DND-41 (cell line): ENCODE results near the gene ENDOG.

Experiments
- CTCF ChIP-seq: IDR thresholded peaks from 2 replicates; pipeline ENCODE4 v1.5.1; 2012; ENCODE audit warnings: borderline replicate concordance, low read length, moderate library complexity, mild to moderate bottlenecking; ENCODE audit not compliant: poor library complexity, severe bottlenecking; ENCODE audit errors: extremely low read depth
- EZH2 ChIP-seq: IDR thresholded peaks from 3 replicates; pipeline ENCODE4 v1.6.1; 2012; ENCODE audit warnings: borderline replicate concordance, low read depth, mild to moderate bottlenecking, moderate library complexity, low read length, inconsistent platforms; ENCODE audit not compliant: severe bottlenecking

DNA sequence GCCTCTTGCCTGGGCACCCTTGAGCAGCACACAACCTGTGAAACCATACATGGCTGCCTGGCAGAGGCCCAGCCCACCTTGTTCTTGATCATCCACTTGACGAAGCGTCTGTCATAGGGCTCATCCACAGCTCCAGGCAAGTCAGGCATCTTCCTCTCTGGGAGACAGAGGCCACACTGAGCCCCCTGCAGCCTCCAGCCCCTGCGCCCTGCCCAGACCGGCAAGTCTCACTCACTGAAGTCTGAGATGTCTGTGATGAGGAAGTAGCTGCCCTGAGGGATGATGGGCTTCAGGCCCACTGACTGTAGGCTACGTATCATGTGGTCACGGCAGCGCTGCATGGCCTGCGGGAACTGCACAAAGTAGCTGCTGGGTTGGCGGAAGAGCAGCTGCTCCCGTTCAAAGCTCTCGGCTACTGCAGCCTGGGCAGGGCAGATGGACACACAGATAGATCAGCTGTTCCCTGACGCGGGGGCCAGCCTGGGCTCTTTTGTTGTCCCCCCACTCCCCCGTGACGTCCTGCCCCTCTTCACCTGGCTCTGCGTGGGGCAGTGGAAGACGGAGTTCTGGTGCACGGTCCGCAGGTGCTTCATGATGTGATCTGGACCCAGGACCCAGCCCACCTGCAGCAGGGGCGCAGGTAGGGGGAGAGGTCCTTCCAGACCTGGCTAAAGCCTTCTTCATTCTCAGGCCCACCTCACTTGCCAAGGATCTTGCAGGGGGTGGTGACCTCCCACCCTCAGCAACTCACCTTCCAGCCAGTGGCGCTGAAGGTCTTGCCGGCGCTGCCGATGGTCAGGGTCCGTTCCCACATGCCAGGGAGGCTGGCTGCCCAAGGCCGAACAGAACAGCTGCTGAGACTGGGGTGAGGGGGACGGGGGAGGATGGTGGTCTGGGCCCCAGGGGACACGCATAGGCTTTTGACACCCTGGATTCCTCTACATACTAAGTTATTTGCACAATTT lies 17.2 kb downstream of the ENDOG start:
- TF ChIP-seq CTCF (no peak), EZH2 (no peak)
